HG03196 (cell line): ENCODE results near the gene INF2.

Experiments used
- ATAC-seq: cut with Tn5 transposase; IDR thresholded peaks from one replicate; pipeline ENCODE4 v1.9.1; 2021; ENCODE audit not compliant: unreplicated experiment

The INF2 gene

DNA sequence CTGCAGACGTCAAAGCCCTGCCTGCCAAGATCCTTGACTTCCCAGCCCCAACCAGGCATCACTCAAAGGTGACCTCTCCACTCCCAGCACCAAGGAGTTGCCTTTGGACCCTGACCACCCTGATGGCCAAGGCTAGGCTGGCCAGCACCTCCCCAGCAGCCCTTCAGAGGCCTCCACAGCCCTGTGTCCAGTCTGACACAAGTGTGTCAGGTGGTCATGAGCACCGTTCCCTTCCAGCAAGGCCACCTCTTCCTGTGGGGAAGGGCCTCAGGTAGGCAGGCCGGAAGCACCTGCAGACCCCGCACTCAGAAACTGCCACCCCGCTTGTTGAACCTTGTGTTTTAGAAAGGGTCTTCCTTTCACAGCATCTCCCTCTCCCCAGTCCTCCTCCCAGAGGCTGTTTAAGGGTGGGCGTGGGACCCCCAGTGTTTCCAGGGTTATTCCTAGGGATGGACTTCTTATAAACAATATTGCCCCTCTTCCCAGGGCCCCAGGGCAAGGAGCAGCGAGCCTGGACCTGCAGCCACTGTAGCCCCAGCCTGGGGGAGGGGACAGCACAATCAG lies 13.2 kb upstream of the INF2 start:
- no peak for ATAC-seq

DNA sequence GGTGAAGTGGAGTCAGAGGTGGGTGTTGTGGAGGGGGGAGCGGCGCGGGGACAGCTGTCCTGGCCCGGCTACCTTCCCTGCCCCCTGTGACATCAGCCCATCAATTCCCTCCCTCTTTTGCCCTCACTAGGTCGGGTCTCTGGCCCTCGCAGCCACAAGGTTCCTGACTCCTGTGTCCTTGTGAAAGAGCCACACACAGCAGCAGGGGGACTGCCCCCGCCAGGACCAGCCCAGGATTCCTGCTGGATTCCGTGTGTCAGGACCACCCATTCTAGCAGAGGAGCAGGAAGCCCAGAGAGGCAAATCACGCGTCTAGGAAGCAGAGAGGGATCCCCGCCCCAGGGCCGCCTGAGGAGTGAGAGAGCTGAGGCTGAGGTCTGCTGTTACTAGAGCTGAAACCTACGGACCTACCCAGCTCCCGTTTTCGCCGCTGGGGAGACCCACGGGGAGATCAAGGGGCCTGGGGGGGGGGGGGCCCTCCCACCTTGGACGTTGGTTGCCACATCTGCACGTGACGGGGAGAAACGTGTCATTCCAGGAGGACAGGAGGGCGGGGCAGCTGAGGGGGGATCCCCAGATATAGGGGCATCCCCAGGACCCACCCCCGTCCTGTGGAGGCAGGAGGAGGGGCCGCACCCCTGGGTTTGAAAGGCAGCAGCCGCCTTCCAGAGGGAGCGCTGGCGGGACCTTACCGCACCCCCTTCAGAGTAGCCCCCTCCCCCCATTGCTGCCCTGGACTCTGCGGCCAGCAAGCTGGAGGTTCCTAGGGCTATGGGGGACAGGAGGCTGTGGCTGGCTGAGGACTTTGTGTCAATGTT lies 12.5 kb upstream of the INF2 start:
- ATAC-seq = no peak

DNA sequence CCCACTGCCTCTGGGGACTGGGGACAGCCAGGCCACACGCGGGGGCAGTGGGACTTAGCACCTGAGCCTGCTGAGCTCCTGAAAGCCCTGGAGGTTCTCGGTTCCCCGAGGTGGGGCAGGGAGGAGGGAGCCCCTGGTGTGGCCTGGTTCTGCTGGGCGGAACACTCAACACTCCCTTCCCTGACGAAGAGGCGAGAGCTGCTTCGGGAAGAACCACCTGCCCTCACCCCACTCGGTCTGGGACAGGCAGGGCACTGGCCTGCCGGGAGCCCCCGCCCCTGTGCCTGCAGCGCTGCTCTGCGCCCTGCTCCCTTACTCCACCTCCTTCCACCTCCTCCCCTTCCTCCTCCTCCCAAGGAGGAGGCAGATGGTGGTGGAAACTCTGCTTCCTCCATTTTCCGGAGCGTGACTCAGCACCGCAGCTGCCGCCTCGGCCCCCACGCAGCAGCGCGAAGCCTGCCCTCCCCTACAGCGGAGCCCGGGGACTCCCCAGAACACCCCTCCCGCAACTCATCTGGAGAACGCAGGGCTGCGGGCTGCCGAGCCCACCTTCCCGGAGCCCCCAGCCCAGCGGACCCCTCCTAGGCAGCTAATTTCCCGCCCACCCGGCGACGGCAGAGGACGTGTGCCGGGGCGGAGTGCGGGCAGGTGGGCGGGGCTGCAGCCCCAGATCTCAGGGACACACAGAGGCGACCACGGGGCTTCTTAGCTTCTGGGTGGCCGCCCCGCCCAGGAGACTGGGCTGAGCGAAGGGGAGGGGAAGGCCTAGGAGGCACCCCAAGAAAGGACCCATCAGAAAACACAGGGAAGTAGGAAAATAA lies 11.7 kb upstream of the INF2 start:
- peak; percentile 46 for ATAC-seq

DNA sequence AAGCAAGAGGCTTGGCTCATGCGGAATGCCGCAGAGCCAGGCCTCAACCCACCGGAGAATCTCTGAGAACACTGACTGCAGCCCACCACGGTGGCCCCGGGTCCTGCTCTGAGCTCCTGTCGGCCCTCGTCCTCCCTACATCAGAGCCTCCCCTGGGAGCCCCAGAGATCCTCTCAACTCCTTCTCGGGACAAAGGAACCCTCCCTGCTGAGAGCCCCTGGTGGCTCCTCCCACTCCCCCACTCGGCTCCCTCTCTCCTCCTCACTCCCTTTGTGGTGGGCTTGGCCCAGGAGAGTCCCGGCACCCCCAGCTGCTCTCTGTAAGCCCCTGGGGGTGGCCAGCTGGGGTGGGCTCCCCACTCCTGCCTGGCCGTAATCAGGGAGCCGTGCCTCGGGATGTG lies 11.1 kb upstream of the INF2 start:
- ATAC-seq = no peak

DNA sequence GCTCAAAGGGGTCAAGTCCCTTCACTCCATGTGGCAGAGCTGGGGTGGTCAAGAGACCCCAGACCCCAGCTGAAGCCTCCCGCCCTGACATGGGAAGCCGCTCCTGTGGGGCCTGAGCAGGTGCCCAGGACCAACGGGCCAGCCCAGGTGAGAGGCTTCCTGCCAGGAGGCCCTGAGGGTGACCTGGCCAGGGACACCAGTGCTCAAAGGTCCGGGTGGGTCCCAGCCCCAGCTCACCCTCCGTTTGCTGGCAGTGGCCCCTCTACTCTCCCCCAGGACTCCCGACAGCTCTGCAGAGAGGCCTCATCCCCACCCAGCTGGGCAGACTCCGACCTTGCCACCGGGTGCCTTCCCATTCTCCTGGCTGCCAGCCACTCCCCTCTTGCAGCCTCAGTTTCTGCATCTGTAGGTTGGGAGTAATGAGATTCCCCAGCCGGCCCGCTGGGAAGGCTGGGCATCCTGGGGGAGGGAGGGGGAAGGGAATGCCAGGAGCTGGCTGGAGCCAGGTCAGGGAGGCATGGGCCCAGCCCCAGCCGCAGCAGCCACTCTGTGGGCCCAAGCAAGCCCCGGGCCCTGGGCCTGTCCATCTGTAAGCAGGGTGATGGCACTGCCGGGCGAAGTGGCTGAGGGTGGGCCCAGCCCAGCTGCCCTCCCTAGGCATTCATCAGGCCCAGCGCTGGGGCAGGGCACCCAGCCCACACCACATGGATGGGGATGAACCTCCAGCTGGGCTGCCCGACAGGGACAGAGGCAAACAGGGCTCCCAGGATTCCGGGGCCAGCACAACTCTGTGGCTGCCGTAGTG lies 10.3 kb upstream of the INF2 start:
- ATAC-seq = no peak

DNA sequence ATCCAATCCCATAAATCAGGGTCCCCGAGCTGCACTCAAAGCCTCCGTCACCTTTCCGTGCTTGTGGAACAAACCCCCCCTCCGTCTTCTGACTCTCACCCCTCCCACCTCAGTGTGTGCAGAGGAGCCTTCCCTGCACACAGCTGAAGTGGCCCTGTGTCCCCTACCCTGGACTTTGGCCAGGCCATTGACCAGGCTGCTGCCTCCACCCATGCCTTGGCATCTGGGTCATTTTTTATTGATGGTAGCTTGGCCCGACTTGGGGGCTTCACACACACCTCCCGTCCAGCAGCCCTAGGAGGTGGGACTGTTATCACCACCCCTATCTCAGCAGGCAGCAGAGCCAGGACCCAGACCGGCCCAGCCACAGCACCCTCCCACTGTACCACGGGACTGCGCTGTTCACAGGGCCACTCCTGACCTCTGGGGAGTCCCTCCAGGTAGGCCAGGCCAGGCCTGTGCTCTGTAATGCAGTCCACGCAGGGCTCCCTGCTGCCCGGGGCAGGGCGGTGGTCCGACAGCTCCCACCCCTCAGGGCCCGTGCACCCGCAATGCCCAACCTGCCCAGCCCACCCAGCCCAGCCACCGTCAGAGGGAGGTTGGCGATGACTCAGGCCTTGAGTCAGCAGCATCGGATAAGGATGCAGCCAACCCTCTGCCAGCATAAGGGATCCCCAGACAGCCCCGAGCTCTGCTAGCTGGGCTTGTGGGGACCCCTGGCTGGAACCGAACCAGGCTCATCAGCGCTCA lies 9.2 kb upstream of the INF2 start:
- ATAC-seq = no peak

DNA sequence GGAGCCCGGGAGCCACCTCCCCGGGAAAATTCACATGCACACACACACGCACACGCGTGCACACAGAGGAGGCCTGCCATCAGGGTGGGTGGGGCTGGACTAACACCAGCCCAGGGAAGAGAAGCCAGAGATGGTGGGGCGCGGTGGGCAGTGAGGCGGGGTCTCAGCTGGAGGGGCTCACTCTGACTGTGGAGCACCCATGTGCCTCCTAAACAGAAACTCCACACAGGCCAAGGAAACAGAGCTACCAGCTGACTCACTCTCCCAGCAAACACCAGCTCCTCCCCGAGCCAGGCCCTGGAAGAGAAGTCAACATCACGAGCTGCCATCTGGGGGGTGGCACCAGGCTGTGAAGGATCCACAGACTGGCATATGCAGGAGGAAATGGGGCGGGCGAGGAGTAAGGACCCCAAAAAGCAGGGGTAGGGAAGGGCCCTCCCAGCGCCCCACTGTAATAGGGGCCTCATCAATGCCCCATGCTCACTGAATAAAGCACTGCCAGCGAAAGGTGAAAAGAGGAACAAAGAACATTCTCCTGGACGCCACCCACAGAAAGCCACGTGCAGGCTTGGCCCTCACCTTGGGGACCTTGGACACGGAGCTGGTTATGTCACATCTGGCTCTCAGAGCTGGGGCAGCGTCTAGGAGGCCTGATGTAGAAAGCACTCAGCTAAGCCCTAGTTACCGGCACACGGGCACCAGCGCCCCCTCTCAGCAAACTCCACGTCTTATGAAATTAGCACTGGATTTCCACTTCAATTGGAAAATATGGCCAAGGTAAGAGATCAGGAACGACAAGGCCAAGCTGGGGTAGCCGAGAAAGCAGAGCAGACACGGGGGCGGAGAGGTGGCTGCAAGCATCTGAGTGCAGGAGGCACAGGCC lies 8.4 kb upstream of the INF2 start:
- ATAC-seq = no peak

DNA sequence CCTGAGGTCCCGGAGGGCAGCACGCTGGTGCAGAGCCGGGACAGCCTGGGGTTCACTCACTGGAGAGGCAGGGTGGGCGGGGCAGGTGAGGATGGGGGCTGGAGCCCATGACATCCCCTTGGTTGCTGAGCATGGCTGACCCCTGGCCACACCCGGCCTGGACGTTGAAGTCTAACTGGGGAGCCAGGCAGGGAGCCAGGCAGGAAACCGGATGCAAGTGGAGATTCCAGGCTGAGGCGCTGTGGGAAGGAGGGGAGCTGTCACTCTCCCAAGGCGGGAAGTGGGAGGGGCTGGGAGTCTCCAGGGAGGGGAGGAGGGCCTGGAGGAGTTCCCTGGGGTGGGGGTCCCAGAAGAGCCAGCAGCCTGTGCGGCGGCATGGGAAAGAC lies 7.7 kb upstream of the INF2 start:
- ATAC-seq = no peak

DNA sequence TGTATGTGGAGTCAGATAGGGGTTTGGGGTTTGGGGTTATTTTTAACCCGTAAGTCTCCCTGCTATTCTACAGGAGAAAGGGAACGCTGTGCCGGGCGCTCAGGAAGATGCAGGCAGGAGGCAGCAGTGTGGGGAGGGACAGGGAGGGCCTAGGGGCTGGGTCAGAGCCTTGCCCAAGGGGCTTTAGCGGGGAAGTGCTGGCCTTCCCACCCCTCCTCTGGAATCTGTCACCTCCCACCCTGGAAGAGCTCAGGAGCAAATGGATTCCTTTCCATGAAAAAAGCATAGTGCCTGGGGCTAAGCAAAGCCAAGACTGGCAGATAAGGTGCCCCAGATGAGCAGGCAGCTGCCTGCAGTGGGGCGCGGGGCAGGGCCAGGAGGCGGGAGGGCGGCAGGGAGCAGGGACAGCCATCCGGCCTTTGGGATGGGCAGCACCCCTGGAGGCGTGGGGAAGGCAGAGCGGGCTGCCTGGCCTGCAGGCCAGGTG lies 7.3 kb upstream of the INF2 start:
- ATAC-seq = no peak

DNA sequence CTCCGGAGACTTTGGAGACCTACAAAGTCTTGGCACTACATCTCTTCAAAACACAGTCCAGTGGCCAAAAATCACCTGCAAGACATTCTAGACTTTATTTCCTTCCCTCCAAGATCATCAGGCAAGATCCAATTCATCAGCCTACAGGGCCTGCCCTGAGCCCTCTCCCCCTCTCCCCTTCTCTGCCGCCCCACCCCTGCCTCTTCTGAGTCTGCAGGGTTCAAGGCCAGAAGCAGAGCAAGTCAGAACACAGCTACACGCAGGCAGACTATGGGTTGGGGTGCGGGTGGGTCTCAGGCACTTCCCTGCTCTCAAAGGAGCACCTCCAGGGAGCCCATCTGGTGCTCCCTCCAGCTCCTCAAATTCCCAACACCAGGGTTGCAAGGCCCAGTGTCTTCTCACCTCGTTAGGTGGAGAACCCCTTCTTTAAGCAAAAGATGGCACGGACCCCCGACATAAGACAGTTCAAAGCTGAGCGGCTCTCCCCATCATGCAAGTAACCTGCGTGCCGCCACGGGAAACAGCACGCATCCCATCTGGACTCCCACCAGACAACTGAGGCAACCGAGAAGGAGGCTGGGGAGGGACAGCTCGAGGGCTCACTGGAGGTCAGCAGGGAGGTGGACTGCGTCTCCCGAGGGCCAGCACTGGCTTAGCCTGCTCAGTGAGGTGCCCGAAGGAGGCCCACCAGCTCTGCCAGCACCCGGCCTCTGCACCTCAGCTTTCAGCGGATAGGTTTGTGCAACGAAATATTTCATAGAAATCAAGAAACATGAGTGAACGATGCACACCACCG lies 5.6 kb upstream of the INF2 start:
- no peak for ATAC-seq

DNA sequence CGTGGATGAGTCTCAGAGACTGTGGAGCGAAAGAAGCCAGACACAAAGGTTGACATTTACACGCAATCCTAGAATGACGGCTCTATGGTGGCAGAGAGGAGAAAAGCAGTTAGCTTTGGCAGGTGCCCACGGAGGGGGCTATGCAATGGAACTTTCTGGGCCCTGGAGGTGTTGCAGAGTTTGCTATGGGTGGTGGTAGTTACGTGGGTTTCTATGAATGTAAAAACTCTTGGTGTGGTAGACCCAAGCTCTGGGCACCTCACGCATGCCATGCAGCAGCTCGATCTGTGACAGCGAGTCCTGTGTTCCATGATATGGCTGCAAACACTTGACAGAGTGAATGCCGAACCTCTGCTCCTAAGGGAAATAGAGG lies 5.0 kb upstream of the INF2 start:
- ATAC-seq = no peak

DNA sequence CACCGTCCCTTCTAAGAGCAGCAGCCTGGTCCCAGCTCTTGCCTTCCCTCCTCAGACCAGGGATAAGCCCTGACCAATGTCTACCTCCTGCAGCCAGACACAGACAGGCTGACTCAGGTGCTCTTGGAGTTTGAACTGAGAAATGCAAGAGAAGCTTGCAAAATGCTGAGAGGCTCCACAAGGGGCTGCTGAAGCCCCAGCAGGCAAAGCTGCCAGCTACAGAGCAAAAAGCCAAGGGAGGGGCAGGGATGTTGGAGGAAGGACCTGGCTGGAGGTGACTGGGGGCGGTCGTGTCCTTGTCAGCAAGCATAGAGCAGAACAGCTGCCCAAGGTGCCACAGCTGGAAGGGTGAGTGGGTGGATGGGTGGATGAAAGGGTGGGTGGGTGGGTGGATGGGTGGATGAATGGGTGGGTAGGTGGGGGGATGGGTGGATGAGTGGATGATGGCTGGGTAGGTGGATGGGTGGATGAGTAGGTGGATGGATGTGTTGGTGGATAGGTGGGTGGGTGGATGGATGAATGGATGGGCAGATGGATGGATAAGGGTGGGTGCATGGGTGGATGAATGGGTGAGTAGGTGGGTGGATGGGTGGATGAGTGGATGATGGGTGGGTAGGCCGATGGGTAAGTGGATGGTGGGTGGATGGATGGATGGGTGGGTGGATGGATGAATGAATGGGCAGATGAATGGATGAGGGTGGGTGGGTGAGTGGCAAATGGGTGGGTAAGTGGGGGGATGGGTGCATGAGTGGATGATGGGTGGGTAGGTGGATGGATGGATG lies 4.0 kb upstream of the INF2 start:
- no peak for ATAC-seq

DNA sequence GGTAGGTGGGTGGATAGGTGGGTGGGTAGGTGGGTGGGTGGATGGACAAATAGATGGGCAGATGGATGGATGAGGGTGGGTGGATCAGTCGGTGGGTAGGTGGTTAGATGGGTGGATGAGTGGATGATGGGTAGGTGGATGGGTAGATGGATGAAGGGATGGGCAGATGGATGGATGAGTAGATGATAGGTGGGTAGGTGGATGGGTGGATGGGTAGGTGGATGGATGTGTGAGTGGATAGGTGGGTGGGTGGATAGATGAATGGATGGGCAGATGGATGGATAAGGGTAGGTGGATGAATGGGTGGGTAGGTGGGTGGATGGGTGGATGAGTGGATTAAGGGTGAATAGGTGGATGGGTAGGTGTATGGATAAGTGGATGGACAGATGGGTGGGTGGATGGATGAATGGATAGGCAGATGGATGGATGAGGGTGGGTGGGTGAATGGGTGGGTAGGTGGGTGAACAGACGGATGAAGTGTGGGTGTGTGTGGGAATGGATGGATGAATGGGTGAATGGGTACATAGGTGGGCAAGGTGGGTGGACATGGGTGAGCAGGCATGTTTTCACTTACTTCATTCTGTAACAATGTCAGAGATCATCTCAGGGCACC lies 3.3 kb upstream of the INF2 start:
- no peak for ATAC-seq

DNA sequence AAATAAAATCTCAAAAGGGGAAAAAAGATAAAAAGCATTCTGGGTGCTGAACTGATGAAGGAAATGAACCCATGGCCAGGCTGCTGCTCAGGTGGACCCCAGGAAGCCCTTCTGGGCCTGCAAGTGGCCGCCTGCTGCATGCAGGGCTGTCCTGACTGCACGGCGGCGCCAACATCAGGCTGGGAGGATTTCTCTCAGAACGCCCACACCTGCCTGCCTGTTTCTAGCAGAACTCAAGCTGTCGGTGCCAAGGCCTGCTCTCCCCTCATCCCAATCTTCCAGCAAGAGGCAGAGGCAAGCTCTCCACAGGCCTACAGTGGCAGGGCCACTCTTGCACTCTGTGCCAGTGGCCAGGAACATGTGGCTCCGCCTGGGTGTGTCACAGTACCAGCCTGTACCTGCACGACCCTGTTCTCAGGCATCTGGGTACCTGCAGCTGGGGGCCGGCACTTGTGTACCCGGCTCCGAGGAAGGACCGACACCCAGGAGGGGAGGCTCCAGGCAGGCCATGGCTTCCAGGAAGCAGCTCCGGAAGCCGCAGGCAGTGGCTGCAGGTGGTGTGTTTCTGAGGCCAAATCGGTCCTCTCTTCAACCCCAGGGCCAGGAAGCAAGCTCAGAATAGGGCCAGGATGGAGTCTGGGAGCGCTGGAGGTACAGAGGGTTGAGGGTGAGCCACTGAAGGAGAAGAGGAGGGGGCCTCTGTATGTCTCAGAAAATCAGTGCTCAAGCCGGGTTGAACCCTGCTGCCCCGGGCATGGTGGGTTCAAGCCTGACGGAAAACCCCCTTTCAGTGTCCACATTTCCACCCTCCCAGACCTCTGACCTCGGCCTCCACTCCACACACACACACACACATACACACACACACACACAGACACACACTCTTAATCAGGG lies 2.5 kb upstream of the INF2 start:
- no peak for ATAC-seq

DNA sequence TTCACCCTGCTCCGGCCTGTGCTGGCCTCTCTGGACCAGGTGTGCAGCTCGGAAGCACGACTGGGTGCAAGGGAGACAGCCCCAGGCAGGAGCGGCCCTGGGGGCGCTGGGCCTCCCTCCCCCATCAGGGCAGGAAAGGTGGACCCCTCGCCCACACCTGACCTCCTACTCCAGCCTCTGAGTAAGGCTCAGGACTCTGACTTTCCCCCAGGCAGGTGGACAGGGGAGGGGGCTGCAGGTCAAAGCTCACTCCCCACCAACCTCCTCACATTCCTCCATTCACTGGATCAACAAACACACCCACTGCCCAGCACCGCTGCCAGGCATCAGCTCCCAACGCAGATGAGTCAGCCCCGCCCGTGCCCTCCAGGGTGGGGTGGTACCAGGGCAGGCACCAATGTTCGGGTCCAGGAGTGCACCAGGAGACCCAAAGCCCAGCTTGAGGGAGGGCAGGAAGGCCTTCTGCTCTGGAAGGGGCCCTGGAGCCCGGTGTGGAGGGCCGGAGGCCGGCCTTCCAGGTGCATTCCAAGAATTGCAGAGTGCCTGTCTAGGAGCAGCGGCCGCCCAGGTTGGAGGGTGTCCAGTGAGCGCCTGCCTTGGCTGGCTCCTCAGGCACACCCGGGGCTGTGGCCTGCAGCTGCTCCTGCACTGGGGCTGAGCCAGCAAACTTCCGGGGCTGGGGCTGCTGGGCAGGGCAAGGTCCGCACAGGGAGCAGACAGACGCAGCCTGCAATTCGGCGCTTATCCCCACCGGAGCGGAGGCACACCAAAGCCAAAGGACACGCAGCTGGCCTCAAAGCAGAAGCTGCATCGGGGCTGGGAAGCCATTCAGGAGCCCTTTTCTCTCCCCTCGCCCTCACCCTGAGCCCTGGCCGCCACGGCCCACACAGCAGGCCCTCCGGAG lies 1.6 kb upstream of the INF2 start:
- no peak for ATAC-seq
